Smooth muscle cell (in vitro differentiated cells): ENCODE results near the gene EPN2. TPM values are rescaled to one million over a fixed set of nuclear protein-coding genes. Genes with fewer than 3 reads are reported as not detected.

Source experiments
- DNase-seq: peaks from one replicate; lab custom pipeline; 2025; ENCODE audit not compliant: unreplicated experiment; lab: John Stamatoyannopoulos, UW
- H2AFZ ChIP-seq: fragments of 200-600 bp; sonication (generic); 2 replicates; pipeline ENCODE4 v1.6.0; 2016; ENCODE audit warnings: antibody characterized with exemption, low read depth, mild to moderate bottlenecking
- H3F3A ChIP-seq: fragments of 200-600 bp; sonication (generic); 2 replicates; pipeline ENCODE4 v1.6.0; 2017; ENCODE audit warnings: antibody characterized with exemption, low read depth
- H3K27ac ChIP-seq: fragments of 200-600 bp; sonication (generic); 2 replicates; pipeline ENCODE4 v1.5.1; 2016; ENCODE audit warnings: low read depth, mild to moderate bottlenecking
- H3K27me3 ChIP-seq: fragments of 200-600 bp; sonication (generic); 2 replicates; pipeline ENCODE4 v1.6.1; 2016; ENCODE audit warnings: low read depth, mild to moderate bottlenecking
- H3K36me3 ChIP-seq: fragments of 200-600 bp; sonication (generic); 2 replicates; pipeline ENCODE4 v1.5.1; 2016; ENCODE audit warnings: low read depth
- H3K4me1 ChIP-seq: fragments of 200-600 bp; sonication (generic); 2 replicates; pipeline ENCODE4 v1.5.1; 2016; ENCODE audit warnings: low read depth
- H3K4me2 ChIP-seq: fragments of 200-600 bp; sonication (generic); 2 replicates; pipeline ENCODE4 v1.6.0; 2016; ENCODE audit warnings: mild to moderate bottlenecking
- H3K4me3 ChIP-seq: fragments of 200-600 bp; sonication (generic); 2 replicates; pipeline ENCODE4 v1.5.1; 2016; ENCODE audit warnings: mild to moderate bottlenecking
- H3K79me2 ChIP-seq: fragments of 200-600 bp; sonication (generic); 2 replicates; pipeline ENCODE4 v1.6.0; 2016; ENCODE audit warnings: low read depth, mild to moderate bottlenecking
- H3K9ac ChIP-seq: fragments of 200-600 bp; sonication (generic); 2 replicates; pipeline ENCODE4 v1.6.0; 2016; ENCODE audit warnings: low read depth
- H3K9me3 ChIP-seq: fragments of 200-600 bp; sonication (generic); replicated peaks from 2 replicates; pipeline ENCODE4 v1.5.1; 2016; ENCODE audit warnings: low read depth
- H4K20me1 ChIP-seq: fragments of 200-600 bp; sonication (generic); 2 replicates; pipeline ENCODE4 v1.6.0; 2016; ENCODE audit warnings: low read depth
- WGBS: methylation state at CpG from one replicate; pipeline ENCODE4 v1.1.7; 2016; ENCODE audit warnings: low lambda C conversion rate; 5-methylcytosine and 5-hydroxymethylcytosine counted together
- polyA plus RNA-seq: library from polyadenylated mRNA; unstranded; fragments of >200 nt; fragmentation: Nextera tagmentation; extraction: Ambion mirVana; gene quantifications from 2 replicates; pipeline ENCODE4 v1.2.1, GENCODE V29; 2016
- total RNA-seq: library from RNA; depleted of rRNA; stranded (reverse); fragments of >200 nt; gene quantifications from 2 replicates; pipeline ENCODE4 v1.2.3, GENCODE V29; 2014
- TF ChIP-seq, protein P1 (sequence below): fragments of 200-600 bp; sonication (generic); IDR thresholded peaks from 2 replicates; pipeline ENCODE4 v1.5.1; 2017; ENCODE audit warnings: borderline replicate concordance, mild to moderate bottlenecking, antibody characterized with exemption; ENCODE audit not compliant: insufficient read depth, poor library complexity, severe bottlenecking

EPN2 gene
- total and polyA plus RNA-seq, 2 experiments from 2014 or later = 27.6 to 46.7 TPM

- H3K4me2 ChIP-seq = no peak overlapping the region
- H3K36me3 ChIP-seq = no peaks in the 10 kb centered on the region
- no peak overlapping the region for H3K27ac ChIP-seq
- H3K9me3 ChIP-seq = no peaks in the 10 kb centered on the region
- peaks cover 8% of the 10 kb centered on the region for H3K4me1 ChIP-seq
- TF ChIP-seq, protein P1, sequence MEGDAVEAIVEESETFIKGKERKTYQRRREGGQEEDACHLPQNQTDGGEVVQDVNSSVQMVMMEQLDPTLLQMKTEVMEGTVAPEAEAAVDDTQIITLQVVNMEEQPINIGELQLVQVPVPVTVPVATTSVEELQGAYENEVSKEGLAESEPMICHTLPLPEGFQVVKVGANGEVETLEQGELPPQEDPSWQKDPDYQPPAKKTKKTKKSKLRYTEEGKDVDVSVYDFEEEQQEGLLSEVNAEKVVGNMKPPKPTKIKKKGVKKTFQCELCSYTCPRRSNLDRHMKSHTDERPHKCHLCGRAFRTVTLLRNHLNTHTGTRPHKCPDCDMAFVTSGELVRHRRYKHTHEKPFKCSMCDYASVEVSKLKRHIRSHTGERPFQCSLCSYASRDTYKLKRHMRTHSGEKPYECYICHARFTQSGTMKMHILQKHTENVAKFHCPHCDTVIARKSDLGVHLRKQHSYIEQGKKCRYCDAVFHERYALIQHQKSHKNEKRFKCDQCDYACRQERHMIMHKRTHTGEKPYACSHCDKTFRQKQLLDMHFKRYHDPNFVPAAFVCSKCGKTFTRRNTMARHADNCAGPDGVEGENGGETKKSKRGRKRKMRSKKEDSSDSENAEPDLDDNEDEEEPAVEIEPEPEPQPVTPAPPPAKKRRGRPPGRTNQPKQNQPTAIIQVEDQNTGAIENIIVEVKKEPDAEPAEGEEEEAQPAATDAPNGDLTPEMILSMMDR = no peak
- H3K79me2 ChIP-seq = peaks cover 23% of the 10 kb centered on the region
- 100% methylated on average over 1 of the region's 1 CpG for WGBS
- H4K20me1 ChIP-seq = peaks cover 15% of the 10 kb centered on the region
- H2AFZ ChIP-seq = no peak overlapping the region
- no peak for DNase-seq
- no peak overlapping the region for H3K9ac ChIP-seq
- peaks cover 21% of the 10 kb centered on the region for H3F3A ChIP-seq
- no peaks in the 10 kb centered on the region for H3K27me3 ChIP-seq
- no peak overlapping the region for H3K4me3 ChIP-seq
Measured at GRCh38 chr17:19375732-19376131, 138.6 kb downstream of the EPN2 start.

DNA sequence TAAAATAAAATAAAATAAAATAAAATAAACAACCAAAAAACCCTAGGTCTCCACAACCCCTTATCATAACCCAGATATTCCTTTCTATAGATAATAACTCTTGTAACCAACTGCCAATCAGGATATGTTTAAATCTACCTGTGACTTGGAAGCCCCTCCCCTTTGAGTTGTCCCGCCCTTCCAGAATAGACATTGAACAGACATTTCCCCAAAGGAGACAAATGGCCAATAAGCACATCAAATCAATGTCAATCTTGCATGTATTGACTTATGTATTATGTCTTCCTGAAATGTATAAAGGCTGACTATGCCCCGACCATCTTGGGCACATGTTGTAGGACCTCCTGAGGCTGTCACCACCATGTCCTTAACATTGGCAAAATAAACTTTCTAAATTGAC is 139.6 kb downstream of the EPN2 start:
- Histone ChIP-seq H3K27ac (peak overlapping the region; percentile 79), H3K4me1 (peaks cover 8% of the 10 kb centered on the region), H3K4me2 (peak overlapping the region; percentile 98), H3K79me2 (peaks cover 24% of the 10 kb centered on the region), H3K9ac (peak overlapping the region; percentile 71), H3F3A (peaks cover 21% of the 10 kb centered on the region), H2AFZ (peak overlapping the region; percentile 75), H3K27me3 (no peaks in the 10 kb centered on the region), H3K9me3 (no peaks in the 10 kb centered on the region), H3K36me3 (no peaks in the 10 kb centered on the region), H4K20me1 (peaks cover 25% of the 10 kb centered on the region), H3K4me3 (peak overlapping the region; percentile 71)
- WGBS = 79% methylated on average over 2 of the region's 2 CpGs
- TF ChIP-seq, protein P1 = no peak
- no peak for DNase-seq

- Histone ChIP-seq H3K4me2 (peak overlapping the region; percentile 98), H3K9me3 (no peaks in the 10 kb centered on the region), H3F3A (peaks cover 26% of the 10 kb centered on the region), H3K27ac (peak overlapping the region; percentile 79), H3K4me1 (peaks cover 8% of the 10 kb centered on the region), H3K4me3 (peak overlapping the region; percentile 71), H3K79me2 (peaks cover 24% of the 10 kb centered on the region), H2AFZ (peak overlapping the region; percentile 75), H3K9ac (peak overlapping the region; percentile 71), H3K27me3 (no peaks in the 10 kb centered on the region), H4K20me1 (peaks cover 34% of the 10 kb centered on the region), H3K36me3 (no peaks in the 10 kb centered on the region)
- TF ChIP-seq, protein P1 = no peak
- DNase-seq = peak; percentile 99
- under 1% methylated on average over 67 of the region's 67 CpGs for WGBS
Measured at GRCh38 chr17:19377602-19378415, 140.6 kb downstream of the EPN2 start.
